HepG2 (cell line): ENCODE results near the gene MSH4. TPM values are rescaled to one million over a fixed set of nuclear protein-coding genes. Genes with fewer than 3 reads are reported as not detected.

Experiments used
- ATAC-seq: fragments of 200-7000 bp; cut with Tn5 transposase; 3 replicates; pipeline ENCODE4 v1.9.1; 2020; ENCODE audit warnings: mild to moderate bottlenecking, moderate library complexity
- BruUV-seq: library from RNA; stranded (reverse); fragments of 400-500 nt; replicated peaks from 2 replicates; lab custom pipeline; 2021; lab: Mats Ljungman, UMichigan
- CTCF ChIA-PET: fragments of 300-600 bp; formaldehyde crosslinking; extraction: SDS; loops from one replicate; lab custom pipeline; 2021; ENCODE audit warnings: low total read pairs, inconsistent platforms, low intra/inter-chr PET ratio; lab: Yijun Ruan, JAX
- POLR2A ChIA-PET: fragments of 350-600 bp; sonication (Branson Sonifier 250); formaldehyde crosslinking; loops from one replicate; lab custom pipeline; 2020; ENCODE audit warnings: antibody characterized with exemption, inconsistent platforms; lab: Yijun Ruan, JAX
- DNase-seq: peaks from one replicate; pipeline ENCODE4 v3.0.0-alpha.2; 2015; ENCODE audit warnings: low spot score
- FAIRE-seq: peaks from 3 replicates; lab custom pipeline; 2011; peaks lifted over from hg19 to GRCh38; lab: Jason Lieb, UNC
- H2AFZ ChIP-seq: one replicate; pipeline ENCODE4 v1.6.1; 2011; ENCODE audit warnings: low read length, inconsistent platforms
- H3K27ac ChIP-seq: fragments of 300-600 bp; 3 replicates; pipeline ENCODE4 v1.8.0; 2011; ENCODE audit warnings: mixed run types, mild to moderate bottlenecking, mixed read lengths, low read length, inconsistent platforms; ENCODE audit not compliant: insufficient read depth; ENCODE audit errors: extremely low read length
- H3K27me3 ChIP-seq, 2 experiments: fragments of 200-600 bp in 1 of 2; 2 replicates in 1 of 2; 3 replicates in 1 of 2; pipeline versions ENCODE4 v1.6.0 to v1.8.0; 2011; ENCODE audit warnings: low read length in 2 of 2, mild to moderate bottlenecking in 2 of 2, moderate library complexity in 2 of 2, inconsistent platforms in 1 of 2; ENCODE audit not compliant: insufficient read depth in 2 of 2, control insufficient read depth in 1 of 2
- H3K36me3 ChIP-seq, 2 experiments: fragments of 200-600 bp in 1 of 2; replicated peaks in 1 of 2; 2 replicates in 1 of 2; 3 replicates in 1 of 2; pipeline versions ENCODE4 v1.5.1 to v1.8.0; 2011; ENCODE audit warnings: low read length in 2 of 2, inconsistent platforms in 1 of 2; ENCODE audit not compliant: insufficient read depth in 2 of 2, control insufficient read depth in 1 of 2
- H3K4me1 ChIP-seq: 2 replicates; pipeline ENCODE4 v1.5.1; 2012; ENCODE audit warnings: low read length, inconsistent platforms; ENCODE audit not compliant: insufficient read depth
- H3K4me2 ChIP-seq: 2 replicates; pipeline ENCODE4 v1.6.0; 2011; ENCODE audit warnings: low read depth, low read length, inconsistent platforms
- H3K4me3 ChIP-seq, 3 experiments: fragments of 200-600 bp in 1 of 3; sonication (generic), shearing (Covaris generic) in 1 of 3; replicated peaks in 1 of 3; 2 replicates each; pipeline ENCODE4 v1.5.1; 2011 to 2016; ENCODE audit warnings: low read length in 3 of 3, inconsistent platforms in 2 of 3, low read depth in 2 of 3, mild to moderate bottlenecking in 2 of 3, control low read depth in 1 of 3, mixed read lengths in 1 of 3; ENCODE audit not compliant: insufficient read depth in 1 of 3
- H3K79me2 ChIP-seq: one replicate; pipeline ENCODE4 v1.6.1; 2011; ENCODE audit warnings: low read length, inconsistent platforms; ENCODE audit not compliant: insufficient read depth
- H3K9ac ChIP-seq: 2 replicates; pipeline ENCODE4 v1.6.0; 2011; ENCODE audit warnings: mild to moderate bottlenecking, low read depth, low read length, inconsistent platforms; ENCODE audit not compliant: insufficient read depth
- H3K9me3 ChIP-seq: 2 replicates; pipeline ENCODE4 v1.5.1; 2012; ENCODE audit warnings: mild to moderate bottlenecking, low read length
- H4K20me1 ChIP-seq: 2 replicates; pipeline ENCODE4 v1.6.0; 2011; ENCODE audit warnings: inconsistent platforms, mild to moderate bottlenecking, low read length, moderate library complexity; ENCODE audit not compliant: insufficient read depth
- NR2C2 ChIP-seq: sonication (generic); formaldehyde crosslinking; IDR thresholded peaks from 2 replicates; pipeline ENCODE4 v1.4.0; 2020; ENCODE audit warnings: missing genetic modification reagents, mild to moderate bottlenecking, moderate library complexity, borderline replicate concordance
- SNAI1 ChIP-seq: sonication (generic); formaldehyde crosslinking; IDR thresholded peaks from 2 replicates; pipeline ENCODE4 v1.5.0; 2020; ENCODE audit warnings: mild to moderate bottlenecking, missing genetic modification reagents, borderline replicate concordance
- SOX6 ChIP-seq, 2 experiments: fragments of 450-650 bp in 1 of 2; sonication (generic) in 1 of 2; formaldehyde crosslinking in 1 of 2; IDR thresholded peaks; 2 replicates each; pipeline versions ENCODE4 v1.4.0 to v1.6.1; 2017 to 2020; ENCODE audit warnings: antibody characterized with exemption in 1 of 2, mild to moderate bottlenecking in 1 of 2, missing genetic modification reagents in 1 of 2
- THYN1 ChIP-seq: sonication (generic); formaldehyde crosslinking; IDR thresholded peaks from 2 replicates; pipeline ENCODE4 v1.8.1; 2023; ENCODE audit warnings: low read depth, mild to moderate bottlenecking, moderate library complexity, missing genetic modification reagents, borderline replicate concordance
- TRIM24 ChIP-seq: sonication (generic); formaldehyde crosslinking; IDR thresholded peaks from 2 replicates; pipeline ENCODE4 v1.8.0; 2022; ENCODE audit warnings: mild to moderate bottlenecking, missing genetic modification reagents
- ZNF280B ChIP-seq: sonication (generic); formaldehyde crosslinking; IDR thresholded peaks from 2 replicates; pipeline ENCODE4 v1.5.0; 2020; ENCODE audit warnings: missing genetic modification reagents, mild to moderate bottlenecking, borderline replicate concordance
- ZNF605 ChIP-seq: sonication (generic); formaldehyde crosslinking; IDR thresholded peaks from 2 replicates; pipeline ENCODE4 v1.8.0; 2022; ENCODE audit warnings: mild to moderate bottlenecking, missing genetic modification reagents
- in situ Hi-C: cut with HindIII; loops from 2 replicates; pipeline ENCODE4 v1.10.0; 2017; ENCODE audit warnings: low pct_unique_long_range_greater_than_20kb; ENCODE audit not compliant: extremely low pct_ligation_motif_present
- intact Hi-C: fragments of 100-400 bp; cut with micrococcal nuclease; formaldehyde crosslinking; loops from one replicate; pipeline ENCODE4 v1.10.0; 2022; ENCODE audit not compliant: unreplicated experiment
- polyA plus RNA-seq, 8 experiments: library from polyadenylated mRNA; depleted of rRNA in 3 of 8; stranded (reverse) in 7 of 8; unstranded in 1 of 8; fragments of >200 nt; fragmentation: Illumina TruSeq in 4 of 8; extraction: Trizol in 4 of 8; gene quantifications; 2 replicates each; pipeline versions ENCODE4 v1.2.1 to v1.2.3, GENCODE V29; 2011 to 2016; ENCODE audit warnings: low read depth in 4 of 8, missing spikeins in 1 of 8, mixed read lengths in 1 of 8; ENCODE audit not compliant: insufficient read depth in 1 of 8
- total RNA-seq, 5 experiments: library from RNA; depleted of rRNA; stranded (reverse); fragments of >200 nt; fragmentation: Illumina TruSeq; extraction: Trizol; gene quantifications; 2 replicates each; pipeline ENCODE4 v1.2.3, GENCODE V29; 2016; ENCODE audit warnings: low read depth in 1 of 5

The MSH4 gene
- total and polyA plus RNA-seq, 2 of the 13 experiments (the other 11 are each of a cell fraction or from before 2014, with no cell fraction given) = 0.01 to 0.09 TPM

- H3K4me3 ChIP-seq = peak overlapping the region; percentile 35 to 94 (median 81); a peak in 5 of 6 replicates
- peak overlapping the region; percentile 83 for H3K4me2 ChIP-seq
- DNase-seq = no peak
- H3K4me1 ChIP-seq = peaks cover 48% of the 10 kb centered on the region
- H3K27ac ChIP-seq = no peak overlapping the region
- CTCF ChIA-PET = no interaction called here
- no peak for FAIRE-seq
- H3K27me3 ChIP-seq = no peaks in the 10 kb centered on the region; a peak in 1 of 5 replicates
- BruUV-seq = no TSS peak
- H4K20me1 ChIP-seq = peaks cover 76% of the 10 kb centered on the region
- in situ Hi-C loops = loop anchor here (5.0 kb wide), 1 partner anchor 63 kb away; no protein-coding TSS in a partner anchor
- H2AFZ ChIP-seq = no peak overlapping the region
- intact Hi-C loops = loop anchor here (5.0 kb wide), 1 partner anchor 523 kb away; no protein-coding TSS in a partner anchor
- TF ChIP-seq TRIM24 (CRISPR knock-in tag) = no peak
- TF ChIP-seq THYN1 (CRISPR knock-in tag) = no peak
- TF ChIP-seq NR2C2 = no peak
- TF ChIP-seq SNAI1 (CRISPR knock-in tag) = no peak
- TF ChIP-seq ZNF605 (CRISPR knock-in tag) = no peak
- no peak for TF ChIP-seq SOX6 (IDR thresholded peaks at IDR 0.05)
- TF ChIP-seq SOX6 (CRISPR knock-in tag; IDR thresholded peaks at IDR 0.05) = no peak
- no peak for TF ChIP-seq ZNF280B (CRISPR knock-in tag)
- POLR2A ChIA-PET = interaction anchor here (1.1 kb wide), 1 partner anchor 12 kb away, joined by 4 read pairs; no protein-coding TSS in a partner anchor
- peak overlapping the region; percentile 95 for H3K9ac ChIP-seq
- peaks cover 65% of the 10 kb centered on the region for H3K79me2 ChIP-seq
- no peaks in the 10 kb centered on the region for H3K9me3 ChIP-seq
- peaks cover 8 to 54% of the 10 kb centered on the region in 2 experiments for H3K36me3 ChIP-seq
- ATAC-seq = no peak
Observed at GRCh38 chr1:75789988-75790387, 6.7 kb upstream of the MSH4 start.
